HEK293 (cell line): ENCODE data around the gene REV3L.

Source experiments
- GLIS2 ChIP-seq: fragments of 450-650 bp; formaldehyde crosslinking; IDR thresholded peaks from 2 replicates; pipeline ENCODE4 v1.5.1; 2016; ENCODE audit warnings: missing biosample characterization, missing genetic modification characterization
- MZF1 ChIP-seq: fragments of 450-650 bp; formaldehyde crosslinking; IDR thresholded peaks from 2 replicates; pipeline ENCODE4 v1.5.1; 2017; ENCODE audit warnings: missing biosample characterization, missing genetic modification characterization, borderline replicate concordance
- OSR2 ChIP-seq: fragments of 450-650 bp; formaldehyde crosslinking; IDR thresholded peaks from 2 replicates; pipeline ENCODE4 v1.5.1; 2016; ENCODE audit warnings: missing biosample characterization, missing genetic modification characterization
- RBAK ChIP-seq: fragments of 450-650 bp; formaldehyde crosslinking; IDR thresholded peaks from 2 replicates; pipeline ENCODE4 v1.5.1; 2016; ENCODE audit warnings: missing biosample characterization, missing genetic modification characterization
- REST ChIP-seq: fragments of 450-650 bp; formaldehyde crosslinking; IDR thresholded peaks from 2 replicates; pipeline ENCODE4 v1.5.1; 2016; ENCODE audit warnings: missing biosample characterization, missing genetic modification characterization
- SALL2 ChIP-seq: fragments of 450-650 bp; formaldehyde crosslinking; IDR thresholded peaks from 2 replicates; pipeline ENCODE4 v1.5.0; 2017; ENCODE audit warnings: missing biosample characterization, mild to moderate bottlenecking, missing genetic modification characterization, borderline replicate concordance
- SP2 ChIP-seq: fragments of 450-650 bp; formaldehyde crosslinking; IDR thresholded peaks from 2 replicates; pipeline ENCODE4 v1.5.1; 2016; ENCODE audit warnings: missing biosample characterization, missing genetic modification characterization
- ZFP37 ChIP-seq: fragments of 450-650 bp; formaldehyde crosslinking; IDR thresholded peaks from 2 replicates; pipeline ENCODE4 v1.5.1; 2016; ENCODE audit warnings: missing biosample characterization, missing genetic modification characterization
- ZFP69B ChIP-seq: fragments of 450-650 bp; formaldehyde crosslinking; IDR thresholded peaks from 2 replicates; pipeline ENCODE4 v1.5.1; 2016; ENCODE audit warnings: missing biosample characterization, missing genetic modification characterization
- ZNF10 ChIP-seq: fragments of 450-650 bp; formaldehyde crosslinking; IDR thresholded peaks from 2 replicates; pipeline ENCODE4 v1.5.1; 2017; ENCODE audit warnings: missing biosample characterization, missing genetic modification characterization
- ZNF146 ChIP-seq: fragments of 450-650 bp; formaldehyde crosslinking; IDR thresholded peaks from 2 replicates; pipeline ENCODE4 v1.5.1; 2016; ENCODE audit warnings: missing biosample characterization, missing genetic modification characterization
- ZNF280D ChIP-seq: fragments of 450-650 bp; formaldehyde crosslinking; IDR thresholded peaks from 2 replicates; pipeline ENCODE4 v1.5.1; 2016; ENCODE audit warnings: missing biosample characterization, missing genetic modification characterization
- ZNF37A ChIP-seq: fragments of 450-650 bp; IDR thresholded peaks from 2 replicates; pipeline ENCODE4 v1.5.1; 2018; ENCODE audit warnings: missing biosample characterization, missing genetic modification characterization
- ZNF391 ChIP-seq: fragments of 450-650 bp; formaldehyde crosslinking; IDR thresholded peaks from 2 replicates; pipeline ENCODE4 v1.5.1; 2016; ENCODE audit warnings: low read depth, missing biosample characterization, missing genetic modification characterization, borderline replicate concordance
- ZNF394 ChIP-seq: fragments of 450-650 bp; formaldehyde crosslinking; IDR thresholded peaks from 2 replicates; pipeline ENCODE4 v1.5.1; 2016; ENCODE audit warnings: missing biosample characterization, missing genetic modification characterization, mild to moderate bottlenecking, moderate library complexity, borderline replicate concordance
- ZNF433 ChIP-seq: fragments of 450-650 bp; formaldehyde crosslinking; IDR thresholded peaks from 2 replicates; pipeline ENCODE4 v1.5.1; 2016; ENCODE audit warnings: missing biosample characterization, missing genetic modification characterization, low read depth
- ZNF488 ChIP-seq: fragments of 450-650 bp; formaldehyde crosslinking; IDR thresholded peaks from 2 replicates; pipeline ENCODE4 v1.5.1; 2016; ENCODE audit warnings: missing biosample characterization, missing genetic modification characterization
- ZNF501 ChIP-seq: fragments of 450-650 bp; formaldehyde crosslinking; IDR thresholded peaks from 2 replicates; pipeline ENCODE4 v1.5.1; 2016; ENCODE audit warnings: missing biosample characterization, missing genetic modification characterization
- ZNF621 ChIP-seq: fragments of 450-650 bp; formaldehyde crosslinking; IDR thresholded peaks from 2 replicates; pipeline ENCODE4 v1.5.1; 2017; ENCODE audit warnings: missing biosample characterization, missing genetic modification characterization
- ZNF624 ChIP-seq: fragments of 450-650 bp; formaldehyde crosslinking; IDR thresholded peaks from 2 replicates; pipeline ENCODE4 v1.5.1; 2017; ENCODE audit warnings: missing biosample characterization, missing genetic modification characterization
- ZNF626 ChIP-seq: fragments of 450-650 bp; sonication (Bioruptor Pico); formaldehyde crosslinking; IDR thresholded peaks from 2 replicates; pipeline ENCODE4 v1.5.1; 2018; ENCODE audit warnings: missing biosample characterization, missing genetic modification characterization, inconsistent platforms
- ZNF670 ChIP-seq: fragments of 450-650 bp; formaldehyde crosslinking; IDR thresholded peaks from 2 replicates; pipeline ENCODE4 v1.5.1; 2016; ENCODE audit warnings: missing biosample characterization, missing genetic modification characterization, low read depth
- ZNF837 ChIP-seq: fragments of 450-650 bp; formaldehyde crosslinking; IDR thresholded peaks from 2 replicates; pipeline ENCODE4 v1.5.1; 2016; ENCODE audit warnings: missing biosample characterization, missing genetic modification characterization
- ZSCAN16 ChIP-seq: fragments of 450-650 bp; formaldehyde crosslinking; IDR thresholded peaks from 2 replicates; pipeline ENCODE4 v1.5.1; 2016; ENCODE audit warnings: missing biosample characterization, missing genetic modification characterization
- TF ChIP-seq, protein P1 (sequence below): fragments of 450-650 bp; formaldehyde crosslinking; IDR thresholded peaks from 2 replicates; pipeline ENCODE4 v1.5.1; 2016; ENCODE audit warnings: missing biosample characterization, missing genetic modification characterization
- TF ChIP-seq, protein P2 (sequence below): fragments of 450-650 bp; formaldehyde crosslinking; IDR thresholded peaks from 2 replicates; pipeline ENCODE4 v1.5.1; 2016; ENCODE audit warnings: missing biosample characterization, missing genetic modification characterization
- TF ChIP-seq, protein P3 (sequence below): fragments of 450-650 bp; formaldehyde crosslinking; IDR thresholded peaks from 2 replicates; pipeline ENCODE4 v1.5.1; 2017; ENCODE audit warnings: missing biosample characterization, missing genetic modification characterization

Gene REV3L

GRCh38 chr6:111477481-111477938 is 5.5 kb downstream of the REV3L start (continued):
- TF ChIP-seq ZNF501 (tag by site-specific recombination), result no peak
- no peak for TF ChIP-seq RBAK
- TF ChIP-seq ZNF280D (tag by site-specific recombination), result no peak
- TF ChIP-seq MZF1 (tag by site-specific recombination), result peak; percentile 74; the same call in 1 of the 2 replicates
- TF ChIP-seq ZFP69B (tag by site-specific recombination), result peak; percentile 12; the same call in 1 of the 2 replicates
- no peak for TF ChIP-seq ZNF626 (tag by site-specific recombination)
- TF ChIP-seq ZNF624 (tag by site-specific recombination), result no peak
- no peak for TF ChIP-seq ZNF37A (tag by site-specific recombination)
- no peak for TF ChIP-seq REST
- no peak for TF ChIP-seq ZNF488 (tag by site-specific recombination)
- TF ChIP-seq GLIS2 (tag by site-specific recombination), result no peak
- no peak for TF ChIP-seq ZNF670 (tag by site-specific recombination)
- 0 out of 2 replicates have a peak, but pooled peaks have one; percentile 30 for TF ChIP-seq ZNF10 (tag by site-specific recombination)
- peak; percentile 65; the same call in 1 of the 2 replicates for TF ChIP-seq OSR2 (tag by site-specific recombination)
- TF ChIP-seq, protein P1, sequence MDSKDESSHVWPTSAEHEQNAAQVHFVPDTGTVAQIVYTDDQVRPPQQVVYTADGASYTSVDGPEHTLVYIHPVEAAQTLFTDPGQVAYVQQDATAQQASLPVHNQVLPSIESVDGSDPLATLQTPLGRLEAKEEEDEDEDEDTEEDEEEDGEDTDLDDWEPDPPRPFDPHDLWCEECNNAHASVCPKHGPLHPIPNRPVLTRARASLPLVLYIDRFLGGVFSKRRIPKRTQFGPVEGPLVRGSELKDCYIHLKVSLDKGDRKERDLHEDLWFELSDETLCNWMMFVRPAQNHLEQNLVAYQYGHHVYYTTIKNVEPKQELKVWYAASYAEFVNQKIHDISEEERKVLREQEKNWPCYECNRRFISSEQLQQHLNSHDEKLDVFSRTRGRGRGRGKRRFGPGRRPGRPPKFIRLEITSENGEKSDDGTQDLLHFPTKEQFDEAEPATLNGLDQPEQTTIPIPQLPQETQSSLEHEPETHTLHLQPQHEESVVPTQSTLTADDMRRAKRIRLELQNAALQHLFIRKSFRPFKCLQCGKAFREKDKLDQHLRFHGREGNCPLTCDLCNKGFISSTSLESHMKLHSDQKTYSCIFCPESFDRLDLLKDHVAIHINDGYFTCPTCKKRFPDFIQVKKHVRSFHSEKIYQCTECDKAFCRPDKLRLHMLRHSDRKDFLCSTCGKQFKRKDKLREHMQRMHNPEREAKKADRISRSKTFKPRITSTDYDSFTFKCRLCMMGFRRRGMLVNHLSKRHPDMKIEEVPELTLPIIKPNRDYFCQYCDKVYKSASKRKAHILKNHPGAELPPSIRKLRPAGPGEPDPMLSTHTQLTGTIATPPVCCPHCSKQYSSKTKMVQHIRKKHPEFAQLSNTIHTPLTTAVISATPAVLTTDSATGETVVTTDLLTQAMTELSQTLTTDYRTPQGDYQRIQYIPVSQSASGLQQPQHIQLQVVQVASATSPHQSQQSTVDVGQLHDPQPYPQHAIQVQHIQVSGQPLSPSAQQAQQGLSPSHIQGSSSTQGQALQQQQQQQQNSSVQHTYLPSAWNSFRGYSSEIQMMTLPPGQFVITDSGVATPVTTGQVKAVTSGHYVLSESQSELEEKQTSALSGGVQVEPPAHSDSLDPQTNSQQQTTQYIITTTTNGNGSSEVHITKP (tag by site-specific recombination), result peak; percentile 90
- TF ChIP-seq ZNF433 (tag by site-specific recombination), result no peak
- TF ChIP-seq SALL2, result no peak
- no peak for TF ChIP-seq ZSCAN16 (tag by site-specific recombination)
- TF ChIP-seq ZNF146 (tag by site-specific recombination), result no peak
- no peak for TF ChIP-seq ZNF621 (tag by site-specific recombination)
- 0 out of 2 replicates have a peak, but pooled peaks have one; percentile 18 for TF ChIP-seq ZFP37 (tag by site-specific recombination)
- TF ChIP-seq, protein P2, sequence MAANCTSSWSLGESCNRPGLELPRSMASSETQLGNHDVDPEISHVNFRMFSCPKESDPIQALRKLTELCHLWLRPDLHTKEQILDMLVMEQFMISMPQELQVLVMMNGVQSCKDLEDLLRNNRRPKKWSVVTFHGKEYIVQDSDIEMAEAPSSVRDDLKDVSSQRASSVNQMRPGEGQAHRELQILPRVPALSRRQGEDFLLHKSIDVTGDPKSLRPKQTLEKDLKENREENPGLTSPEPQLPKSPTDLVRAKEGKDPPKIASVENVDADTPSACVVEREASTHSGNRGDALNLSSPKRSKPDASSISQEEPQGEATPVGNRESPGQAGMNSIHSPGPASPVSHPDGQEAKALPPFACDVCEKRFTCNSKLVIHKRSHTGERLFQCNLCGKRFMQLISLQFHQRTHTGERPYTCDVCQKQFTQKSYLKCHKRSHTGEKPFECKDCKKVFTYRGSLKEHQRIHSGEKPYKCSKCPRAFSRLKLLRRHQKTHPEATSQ, result no peak
- no peak for TF ChIP-seq ZNF837
- TF ChIP-seq, protein P3, sequence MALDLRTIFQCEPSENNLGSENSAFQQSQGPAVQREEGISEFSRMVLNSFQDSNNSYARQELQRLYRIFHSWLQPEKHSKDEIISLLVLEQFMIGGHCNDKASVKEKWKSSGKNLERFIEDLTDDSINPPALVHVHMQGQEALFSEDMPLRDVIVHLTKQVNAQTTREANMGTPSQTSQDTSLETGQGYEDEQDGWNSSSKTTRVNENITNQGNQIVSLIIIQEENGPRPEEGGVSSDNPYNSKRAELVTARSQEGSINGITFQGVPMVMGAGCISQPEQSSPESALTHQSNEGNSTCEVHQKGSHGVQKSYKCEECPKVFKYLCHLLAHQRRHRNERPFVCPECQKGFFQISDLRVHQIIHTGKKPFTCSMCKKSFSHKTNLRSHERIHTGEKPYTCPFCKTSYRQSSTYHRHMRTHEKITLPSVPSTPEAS (tag by site-specific recombination), result no peak
- TF ChIP-seq ZNF394, result no peak
- no peak for TF ChIP-seq SP2 (tag by site-specific recombination)
- 0 out of 2 replicates have a peak, but pooled peaks have one; percentile 33 for TF ChIP-seq ZNF391 (tag by site-specific recombination)
